Fibroblast of lung (primary cell): ENCODE results near the gene ELMO2.

Source experiments
- CTCF ChIP-seq, 2 donors: IDR thresholded peaks in 1 of 2; conservative IDR thresholded peaks in 1 of 2; 1 replicate in 1 of 2; 2 replicates in 1 of 2; pipeline ENCODE4 v1.5.1; 2011 to 2012; ENCODE audit warnings: low read length in 2 of 2, control low read depth in 1 of 2, inconsistent platforms in 1 of 2, low read depth in 1 of 2, mild to moderate bottlenecking in 1 of 2
- EZH2 ChIP-seq: IDR thresholded peaks from 2 replicates; pipeline ENCODE4 v1.5.1; 2012; ENCODE audit warnings: low read length, control low read depth, mild to moderate bottlenecking; ENCODE audit errors: missing control alignments

GRCh38 chr20:46325789-46326188 is 80.6 kb downstream of the ELMO2 start:
- no peak for TF ChIP-seq CTCF (conservative IDR thresholded peaks at IDR 0.05 in 1 of 2, IDR thresholded peaks at IDR 0.05 in 1 of 2; ENCODE audit: low read depth in 1 of 2, low read length in 2 of 2)
- TF ChIP-seq EZH2, result no peak
